ENCODE results near the gene CCDC18.
"Not testable (repeated sequence)": the region's sequence is repeated elsewhere in the genome, so short reads cannot be mapped to it uniquely, and the experiment has no call there.

Gene CCDC18

GRCh38 chr1:93256433-93256832 is 75.9 kb downstream of the CCDC18 start:
- DNase-seq (ENCODE audit: low spot score in 2 of 2), result no peak
- Mint-ChIP-seq H3K4me1 (no peaks in the 10 kb centered on the region), H3K4me3 (no peak overlapping the region), H3K36me3 (ENCODE audit: insufficient read depth) (peaks cover 2% of the 10 kb centered on the region), H3K27ac (ENCODE audit: low read depth) (no peak overlapping the region), H3K9me3 (peaks cover 7% of the 10 kb centered on the region), H3K27me3 (no peaks in the 10 kb centered on the region)
- no peak for ATAC-seq (replicated peaks; ENCODE audit: extremely low read depth, poor library complexity, severe bottlenecking)

GRCh38 chr1:93257889-93258288 is 77.4 kb downstream of the CCDC18 start:
- ATAC-seq (replicated peaks; ENCODE audit: extremely low read depth, poor library complexity, severe bottlenecking), result no peak
- Mint-ChIP-seq H3K27ac (ENCODE audit: low read depth) (no peak overlapping the region), H3K4me1 (no peaks in the 10 kb centered on the region), H3K4me3 (no peak overlapping the region), H3K9me3 (peaks cover 11% of the 10 kb centered on the region), H3K27me3 (no peaks in the 10 kb centered on the region), H3K36me3 (ENCODE audit: insufficient read depth) (peaks cover 4% of the 10 kb centered on the region)
- no peak for DNase-seq (ENCODE audit: low spot score in 2 of 2)

- H3K4me1 Mint-ChIP-seq; H3K36me3 Mint-ChIP-seq (ENCODE audit: insufficient read depth); H3K4me3 Mint-ChIP-seq; H3K27me3 Mint-ChIP-seq; ATAC-seq (replicated peaks; ENCODE audit: extremely low read depth, poor library complexity, severe bottlenecking); DNase-seq (ENCODE audit: low spot score in 2 of 2); H3K27ac Mint-ChIP-seq (ENCODE audit: low read depth): not testable (repeated sequence)
- H3K9me3 Mint-ChIP-seq, result peaks cover 20% of the 10 kb centered on the region
Observed at GRCh38 chr1:93260726-93261125, 80.2 kb downstream of the CCDC18 start.

- Mint-ChIP-seq H3K9me3 (peaks cover 20% of the 10 kb centered on the region), H3K27ac (ENCODE audit: low read depth) (no peak overlapping the region), H3K36me3 (ENCODE audit: insufficient read depth) (peaks cover 9% of the 10 kb centered on the region), H3K4me1 (no peaks in the 10 kb centered on the region), H3K27me3 (no peaks in the 10 kb centered on the region), H3K4me3 (no peak overlapping the region)
- DNase-seq (ENCODE audit: low spot score in 2 of 2) (no peak), ATAC-seq (replicated peaks; ENCODE audit: extremely low read depth, poor library complexity, severe bottlenecking) (no peak)
Observed at GRCh38 chr1:93262645-93263044, 82.1 kb downstream of the CCDC18 start.

GRCh38 chr1:93268888-93269287 is 88.4 kb downstream of the CCDC18 start:
- not testable (repeated sequence) for H3K36me3 Mint-ChIP-seq (ENCODE audit: insufficient read depth); ATAC-seq (replicated peaks; ENCODE audit: extremely low read depth, poor library complexity, severe bottlenecking); H3K9me3 Mint-ChIP-seq; H3K27ac Mint-ChIP-seq (ENCODE audit: low read depth); H3K4me1 Mint-ChIP-seq; DNase-seq (ENCODE audit: low spot score in 2 of 2); H3K27me3 Mint-ChIP-seq; H3K4me3 Mint-ChIP-seq

- H3K36me3 Mint-ChIP-seq (ENCODE audit: insufficient read depth); DNase-seq (ENCODE audit: low spot score in 2 of 2); ATAC-seq (replicated peaks; ENCODE audit: extremely low read depth, poor library complexity, severe bottlenecking); H3K4me3 Mint-ChIP-seq; H3K9me3 Mint-ChIP-seq; H3K4me1 Mint-ChIP-seq; H3K27ac Mint-ChIP-seq (ENCODE audit: low read depth); H3K27me3 Mint-ChIP-seq: not testable (repeated sequence)
Observed at GRCh38 chr1:93275262-93275633, 94.7 kb downstream of the CCDC18 start.

GRCh38 chr1:93275634-93276295 is 95.2 kb downstream of the CCDC18 start:
- H3K27me3 Mint-ChIP-seq, result no peaks in the 10 kb centered on the region
- H3K27ac Mint-ChIP-seq (ENCODE audit: low read depth), result no peak overlapping the region
- peaks cover 8% of the 10 kb centered on the region for H3K9me3 Mint-ChIP-seq
- no peak overlapping the region for H3K4me3 Mint-ChIP-seq
- ATAC-seq (replicated peaks; ENCODE audit: extremely low read depth, poor library complexity, severe bottlenecking) (no peak), DNase-seq (ENCODE audit: low spot score in 2 of 2) (no peak)
- H3K36me3 Mint-ChIP-seq (ENCODE audit: insufficient read depth), result peaks cover 5% of the 10 kb centered on the region
- no peaks in the 10 kb centered on the region for H3K4me1 Mint-ChIP-seq

GRCh38 chr1:93277530-93277929 is 97.0 kb downstream of the CCDC18 start:
- not testable (repeated sequence) for H3K27me3 Mint-ChIP-seq; H3K9me3 Mint-ChIP-seq; ATAC-seq (replicated peaks; ENCODE audit: extremely low read depth, poor library complexity, severe bottlenecking); H3K4me3 Mint-ChIP-seq; H3K27ac Mint-ChIP-seq (ENCODE audit: low read depth); DNase-seq (ENCODE audit: low spot score in 2 of 2); H3K36me3 Mint-ChIP-seq (ENCODE audit: insufficient read depth); H3K4me1 Mint-ChIP-seq

- Mint-ChIP-seq H3K9me3 (peaks cover 8% of the 10 kb centered on the region), H3K36me3 (ENCODE audit: insufficient read depth) (peaks cover 6% of the 10 kb centered on the region), H3K27me3 (no peaks in the 10 kb centered on the region), H3K27ac (ENCODE audit: low read depth) (no peak overlapping the region), H3K4me3 (no peak overlapping the region), H3K4me1 (no peaks in the 10 kb centered on the region)
- ATAC-seq (replicated peaks; ENCODE audit: extremely low read depth, poor library complexity, severe bottlenecking), result no peak
- no peak for DNase-seq (ENCODE audit: low spot score in 2 of 2)
Observed at GRCh38 chr1:93283496-93283895, 103.0 kb downstream of the CCDC18 start.

- no peak overlapping the region for H3K4me3 Mint-ChIP-seq
- no peaks in the 10 kb centered on the region for H3K9me3 Mint-ChIP-seq
- peaks cover 5% of the 10 kb centered on the region for H3K36me3 Mint-ChIP-seq (ENCODE audit: insufficient read depth)
- no peak overlapping the region for H3K27ac Mint-ChIP-seq (ENCODE audit: low read depth)
- no peak for ATAC-seq (replicated peaks; ENCODE audit: extremely low read depth, poor library complexity, severe bottlenecking)
- no peak for DNase-seq (ENCODE audit: low spot score in 2 of 2)
- peaks cover 5% of the 10 kb centered on the region for H3K4me1 Mint-ChIP-seq
- no peaks in the 10 kb centered on the region for H3K27me3 Mint-ChIP-seq
Observed at GRCh38 chr1:93288558-93288957, 108.0 kb downstream of the CCDC18 start.

- no peak overlapping the region for H3K4me3 Mint-ChIP-seq
- no peaks in the 10 kb centered on the region for H3K9me3 Mint-ChIP-seq
- ATAC-seq (replicated peaks; ENCODE audit: extremely low read depth, poor library complexity, severe bottlenecking) (no peak), DNase-seq (ENCODE audit: low spot score in 2 of 2) (no peak)
- peaks cover 10% of the 10 kb centered on the region for H3K36me3 Mint-ChIP-seq (ENCODE audit: insufficient read depth)
- peaks cover 5% of the 10 kb centered on the region for H3K4me1 Mint-ChIP-seq
- no peaks in the 10 kb centered on the region for H3K27me3 Mint-ChIP-seq
- H3K27ac Mint-ChIP-seq (ENCODE audit: low read depth), result no peak overlapping the region
Observed at GRCh38 chr1:93296555-93297154, 116.1 kb downstream of the CCDC18 start.

GRCh38 chr1:93301131-93301530 is 120.6 kb downstream of the CCDC18 start:
- no peaks in the 10 kb centered on the region for H3K4me1 Mint-ChIP-seq
- no peak overlapping the region for H3K4me3 Mint-ChIP-seq
- DNase-seq (ENCODE audit: low spot score in 2 of 2) (no peak), ATAC-seq (replicated peaks; ENCODE audit: extremely low read depth, poor library complexity, severe bottlenecking) (no peak)
- peaks cover 4% of the 10 kb centered on the region for H3K36me3 Mint-ChIP-seq (ENCODE audit: insufficient read depth)
- no peak overlapping the region for H3K27ac Mint-ChIP-seq (ENCODE audit: low read depth)
- H3K9me3 Mint-ChIP-seq, result no peaks in the 10 kb centered on the region
- no peaks in the 10 kb centered on the region for H3K27me3 Mint-ChIP-seq

- H3K27me3 Mint-ChIP-seq, result no peaks in the 10 kb centered on the region
- no peaks in the 10 kb centered on the region for H3K4me1 Mint-ChIP-seq
- H3K4me3 Mint-ChIP-seq, result no peak overlapping the region
- H3K27ac Mint-ChIP-seq (ENCODE audit: low read depth), result no peak overlapping the region
- peaks cover 4% of the 10 kb centered on the region for H3K36me3 Mint-ChIP-seq (ENCODE audit: insufficient read depth)
- ATAC-seq (replicated peaks; ENCODE audit: extremely low read depth, poor library complexity, severe bottlenecking) (no peak), DNase-seq (ENCODE audit: low spot score in 2 of 2) (no peak)
- no peaks in the 10 kb centered on the region for H3K9me3 Mint-ChIP-seq
Observed at GRCh38 chr1:93302078-93302477, 121.6 kb downstream of the CCDC18 start.
